ENCODE data around the gene RAB11FIP3.

RAB11FIP3 gene

GRCh38 chr16:554640-555365, 129.4 kb downstream of the RAB11FIP3 start:
- no peak for DNase-seq (ENCODE audit: low spot score)

DNA sequence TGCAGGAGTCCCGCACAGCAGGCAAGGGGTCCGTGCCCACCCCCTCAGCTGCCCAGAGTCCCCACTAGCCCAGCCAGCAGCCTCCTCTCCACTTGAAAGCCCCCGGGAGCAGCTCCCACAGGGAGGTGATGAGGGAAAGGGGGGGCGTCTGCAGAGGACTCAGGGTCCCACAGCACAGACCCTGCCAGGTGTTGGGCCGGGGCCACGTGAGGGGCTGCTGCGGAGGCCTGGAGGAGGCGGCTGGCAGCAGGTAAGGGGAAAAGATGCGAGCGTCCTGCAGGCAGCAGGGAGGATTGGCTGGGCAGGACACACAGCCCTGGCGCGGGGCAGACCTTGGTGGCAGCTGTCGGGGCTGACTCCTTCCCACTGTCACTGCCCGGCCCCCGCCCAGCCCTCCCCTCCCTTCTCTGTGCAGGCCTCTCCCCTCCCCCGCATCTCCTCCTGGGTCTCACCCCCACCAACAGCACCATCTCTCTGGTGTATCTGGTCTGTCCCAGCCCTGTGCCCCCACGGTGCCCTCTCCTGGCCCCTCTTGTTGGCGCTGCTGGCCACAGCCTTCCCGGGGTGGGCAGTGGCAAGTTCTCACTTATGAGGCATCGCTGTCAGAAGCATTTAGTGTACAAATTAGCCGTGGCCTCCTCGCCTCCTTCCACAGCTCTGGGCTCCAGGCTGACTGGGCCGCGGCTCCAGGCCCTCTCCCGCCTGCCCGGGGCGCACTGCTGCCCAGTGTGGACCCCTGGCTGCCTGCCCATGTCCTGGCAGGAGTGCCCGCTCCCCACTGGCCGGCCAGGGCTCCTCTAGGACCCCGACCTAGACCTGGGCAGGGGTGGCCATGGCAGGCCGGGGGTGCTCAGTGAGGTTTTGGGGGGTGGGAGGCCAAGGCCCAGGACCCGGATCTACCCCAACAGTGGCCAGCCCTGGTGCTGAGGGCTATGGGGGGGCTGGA, 130.4 kb downstream of the RAB11FIP3 start:
- DNase-seq (ENCODE audit: low spot score): no peak

DNA sequence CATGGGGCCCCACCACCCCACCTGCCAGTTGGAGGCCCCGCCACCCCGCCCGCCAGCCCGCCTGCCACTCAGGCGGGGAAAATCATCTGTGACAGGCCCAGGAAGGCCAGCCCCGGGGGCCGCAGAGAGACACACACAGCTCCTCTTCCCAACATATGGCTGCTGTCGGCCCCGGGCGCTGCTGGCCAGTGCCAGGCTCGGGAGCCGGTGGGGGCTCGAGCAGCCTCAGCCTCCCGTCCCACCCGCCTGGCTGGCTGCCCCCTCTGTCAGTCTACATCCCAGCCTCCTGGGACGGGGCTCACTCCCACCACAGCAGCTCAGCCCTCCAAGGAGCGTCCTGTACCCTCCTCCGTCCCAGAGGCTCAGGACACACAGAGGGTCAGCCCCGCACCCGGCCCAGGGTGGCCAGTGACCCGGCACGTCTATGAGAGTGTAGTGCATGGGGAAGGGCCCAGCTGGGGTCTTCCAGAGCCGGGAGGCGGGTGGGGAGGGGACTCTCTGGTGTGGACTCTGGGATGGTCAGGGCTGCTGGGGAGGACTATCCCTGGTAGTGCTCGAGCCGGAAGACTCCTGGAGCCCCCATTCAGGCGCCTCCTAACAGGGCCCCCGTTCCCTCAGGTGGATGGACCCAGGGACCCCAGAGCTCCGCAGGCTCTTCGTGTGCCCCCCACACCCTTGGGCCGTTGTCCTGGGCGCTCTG, 131.2 kb downstream of the RAB11FIP3 start:
- DNase-seq (ENCODE audit: low spot score): no peak

DNA sequence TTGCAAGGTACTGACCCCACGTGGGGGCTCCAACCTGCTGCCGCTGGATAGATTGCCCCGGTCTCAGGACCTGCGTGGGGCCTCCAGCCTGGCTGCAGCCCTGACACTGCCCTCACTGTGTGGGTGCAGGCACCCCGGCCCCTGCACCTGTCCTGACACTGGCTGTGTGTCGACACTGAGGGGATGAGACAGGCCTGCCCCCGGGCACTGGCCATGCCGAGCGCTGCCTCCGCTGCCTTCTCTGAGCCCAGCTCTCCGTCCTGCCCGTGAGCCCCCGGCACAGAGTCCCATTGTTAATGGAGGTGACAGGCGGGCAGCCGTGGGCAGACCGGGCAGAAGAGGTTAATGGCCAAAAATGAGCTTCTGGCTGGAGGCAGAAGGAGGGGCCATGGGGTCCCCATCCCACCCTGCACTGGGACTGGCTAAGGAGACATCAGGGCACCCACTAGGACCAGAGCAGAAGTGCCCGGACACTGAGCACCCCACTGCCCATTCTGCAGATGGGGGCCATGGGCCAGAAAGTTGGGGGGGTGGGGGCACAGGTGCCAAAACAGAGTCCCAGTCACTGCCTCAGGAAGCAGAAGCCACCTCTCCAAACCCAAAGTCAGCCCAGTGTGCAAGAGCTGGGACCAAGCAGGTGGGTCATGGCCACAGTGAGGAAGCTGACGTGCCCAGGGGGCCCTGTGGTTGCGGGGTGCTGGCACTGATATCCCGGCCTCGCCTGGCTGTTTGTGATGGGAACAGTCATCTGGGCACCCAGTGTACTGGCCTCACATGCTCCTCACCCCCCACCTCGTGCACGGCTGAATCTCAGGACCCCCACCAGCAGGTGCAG, 132.2 kb downstream of the RAB11FIP3 start:
- DNase-seq (ENCODE audit: low spot score): no peak

DNA sequence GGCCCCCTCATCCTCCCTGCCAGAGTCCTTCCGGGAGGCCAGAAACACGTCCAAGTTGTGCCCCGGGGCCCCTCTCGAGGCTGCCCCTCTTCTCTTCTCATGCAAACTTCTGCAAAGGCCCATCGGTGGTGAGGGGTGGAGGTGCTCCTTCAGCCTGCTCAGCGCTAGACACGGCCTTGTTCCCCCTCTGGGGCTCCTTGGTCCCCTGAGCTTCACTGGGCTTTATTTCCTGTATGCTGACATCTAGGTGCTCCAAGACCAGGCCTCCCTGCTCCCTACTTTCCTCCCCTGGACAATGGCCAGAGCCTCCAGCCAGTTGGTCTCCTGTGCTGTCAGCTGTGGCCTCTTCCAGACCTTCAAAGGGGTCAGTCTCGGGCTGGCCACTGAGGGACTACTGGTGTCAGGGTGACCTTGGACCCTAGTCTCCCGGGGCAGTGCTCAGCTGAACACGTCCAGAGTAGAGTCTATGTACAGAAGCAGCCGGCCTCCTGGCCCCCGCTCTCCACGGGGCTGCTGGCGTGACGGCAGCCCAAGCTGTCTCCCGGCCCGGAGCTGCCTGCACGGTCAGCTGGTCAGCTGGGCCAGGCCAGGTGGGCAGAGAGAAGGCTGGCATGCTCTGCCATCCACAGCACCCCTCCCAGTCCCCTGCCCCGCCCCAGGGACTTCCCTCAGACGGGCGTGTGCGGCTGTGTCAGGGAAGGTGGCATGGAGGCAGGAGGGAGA, 133.0 kb downstream of the RAB11FIP3 start:
- no peak for DNase-seq (ENCODE audit: low spot score)

DNA sequence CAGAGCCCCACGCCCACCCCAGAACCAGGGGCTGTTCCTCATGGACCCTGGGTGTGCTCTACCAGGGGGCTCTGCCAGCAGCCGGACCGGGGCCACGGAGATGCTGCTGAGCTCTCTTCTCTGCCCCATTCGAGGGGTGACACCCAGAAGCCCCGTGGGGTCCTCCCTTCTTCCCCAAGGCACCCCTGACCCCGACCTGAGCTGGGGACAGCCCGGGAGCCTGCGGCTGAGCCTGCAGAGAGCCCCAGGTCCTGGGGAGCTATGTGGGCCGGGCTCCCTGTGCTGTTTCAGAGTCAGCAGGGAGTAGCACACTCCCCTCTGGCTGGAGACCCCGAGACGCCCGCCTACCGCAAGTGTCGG, 133.6 kb downstream of the RAB11FIP3 start:
- no peak for DNase-seq (ENCODE audit: low spot score)

DNA sequence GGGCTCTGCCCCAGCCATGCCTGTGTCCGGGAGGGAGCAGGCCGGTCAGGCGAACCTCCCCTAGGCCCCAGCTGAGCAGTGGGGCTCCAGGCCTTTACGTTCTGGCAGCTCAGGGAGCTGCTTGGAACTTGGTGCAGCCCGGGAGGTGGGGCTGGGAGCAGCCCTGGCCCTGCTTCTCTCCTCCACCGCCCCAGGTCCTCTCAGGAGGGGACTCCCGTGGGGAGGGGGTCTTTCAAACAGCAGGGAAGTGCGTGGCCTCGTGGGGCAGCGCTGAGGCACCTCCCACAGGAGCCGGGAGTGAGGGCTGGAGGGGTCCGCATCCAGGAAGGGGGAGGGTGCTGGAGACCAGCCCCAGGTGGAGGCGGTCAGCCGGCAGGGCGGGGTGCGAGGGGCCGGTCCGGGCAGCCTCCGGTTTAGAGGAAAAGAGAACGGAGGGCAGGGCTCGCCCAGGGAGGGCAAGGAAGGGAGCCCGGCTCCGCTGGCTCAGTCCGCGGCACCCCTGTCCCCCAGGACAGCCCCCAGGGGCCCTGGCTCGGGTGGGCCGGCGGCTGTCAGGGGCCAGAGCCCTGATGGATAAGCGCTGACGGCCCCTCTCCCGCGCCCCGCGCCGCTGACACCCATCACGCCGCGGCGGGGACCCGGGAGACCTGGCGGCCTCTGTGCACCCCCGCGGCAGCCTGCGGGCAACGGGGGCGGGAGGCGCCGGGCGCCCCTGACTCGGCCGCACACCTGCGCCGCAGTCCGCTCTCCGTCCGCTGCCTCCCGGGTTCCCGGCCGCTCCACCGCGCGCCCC, 134.2 kb downstream of the RAB11FIP3 start:
- DNase-seq (ENCODE audit: low spot score): peak; percentile 67

GRCh38 chr16:560204-560700, 134.8 kb downstream of the RAB11FIP3 start, which contains the start of gene PRR35:
PRR35 (plus strand) TSS chr16:560394; CDS start chr16:563295, 2,901 bp downstream.
- peak; percentile 76 for DNase-seq (ENCODE audit: low spot score)

GRCh38 chr16:560701-561412, 135.4 kb downstream of the RAB11FIP3 start:
- DNase-seq (ENCODE audit: low spot score): peak; percentile 69

GRCh38 chr16:561413-561794, 136.0 kb downstream of the RAB11FIP3 start:
- DNase-seq (ENCODE audit: low spot score): no peak

- DNase-seq (ENCODE audit: low spot score): no peak
Measured at GRCh38 chr16:561957-562938, 136.8 kb downstream of the RAB11FIP3 start.

GRCh38 chr16:563072-563644, 137.7 kb downstream of the RAB11FIP3 start:
- no peak for DNase-seq (ENCODE audit: low spot score)

DNA sequence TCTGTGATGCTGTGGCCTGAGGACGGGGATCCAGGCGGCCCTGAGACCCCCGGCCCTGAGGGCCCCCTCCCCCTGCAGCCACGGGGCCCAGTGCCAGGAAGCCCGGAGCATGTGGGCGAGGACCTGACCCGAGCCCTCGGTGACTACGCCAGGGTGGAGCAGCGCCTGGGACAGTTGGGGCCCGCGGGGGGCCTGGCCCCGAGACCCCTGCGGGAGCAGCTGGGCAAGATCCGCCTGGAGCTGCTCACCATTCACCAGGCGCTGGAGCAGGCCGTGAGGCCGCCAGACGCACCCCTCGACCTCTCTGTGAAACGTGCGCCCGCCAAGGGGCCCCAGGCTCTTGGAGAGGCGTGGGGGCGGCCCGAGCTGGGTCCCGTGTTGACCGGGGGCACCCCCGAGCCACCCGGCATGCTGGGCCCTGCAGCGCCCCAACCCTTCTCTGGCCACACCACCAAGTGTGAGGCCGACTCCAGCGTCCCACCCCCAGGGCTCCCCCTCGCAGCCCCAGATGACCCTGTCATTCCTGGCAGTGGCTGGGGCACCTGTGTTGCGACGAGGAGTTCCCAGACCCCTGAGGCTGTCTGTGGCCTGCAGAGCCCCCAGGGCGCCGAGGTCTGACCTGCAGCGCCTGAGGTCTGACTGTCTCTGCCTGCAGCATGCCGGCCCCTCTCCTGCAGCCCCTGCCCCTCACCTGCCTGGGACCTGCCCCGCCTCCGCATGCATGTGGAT, 139.4 kb downstream of the RAB11FIP3 start:
- DNase-seq (ENCODE audit: low spot score): no peak

DNA sequence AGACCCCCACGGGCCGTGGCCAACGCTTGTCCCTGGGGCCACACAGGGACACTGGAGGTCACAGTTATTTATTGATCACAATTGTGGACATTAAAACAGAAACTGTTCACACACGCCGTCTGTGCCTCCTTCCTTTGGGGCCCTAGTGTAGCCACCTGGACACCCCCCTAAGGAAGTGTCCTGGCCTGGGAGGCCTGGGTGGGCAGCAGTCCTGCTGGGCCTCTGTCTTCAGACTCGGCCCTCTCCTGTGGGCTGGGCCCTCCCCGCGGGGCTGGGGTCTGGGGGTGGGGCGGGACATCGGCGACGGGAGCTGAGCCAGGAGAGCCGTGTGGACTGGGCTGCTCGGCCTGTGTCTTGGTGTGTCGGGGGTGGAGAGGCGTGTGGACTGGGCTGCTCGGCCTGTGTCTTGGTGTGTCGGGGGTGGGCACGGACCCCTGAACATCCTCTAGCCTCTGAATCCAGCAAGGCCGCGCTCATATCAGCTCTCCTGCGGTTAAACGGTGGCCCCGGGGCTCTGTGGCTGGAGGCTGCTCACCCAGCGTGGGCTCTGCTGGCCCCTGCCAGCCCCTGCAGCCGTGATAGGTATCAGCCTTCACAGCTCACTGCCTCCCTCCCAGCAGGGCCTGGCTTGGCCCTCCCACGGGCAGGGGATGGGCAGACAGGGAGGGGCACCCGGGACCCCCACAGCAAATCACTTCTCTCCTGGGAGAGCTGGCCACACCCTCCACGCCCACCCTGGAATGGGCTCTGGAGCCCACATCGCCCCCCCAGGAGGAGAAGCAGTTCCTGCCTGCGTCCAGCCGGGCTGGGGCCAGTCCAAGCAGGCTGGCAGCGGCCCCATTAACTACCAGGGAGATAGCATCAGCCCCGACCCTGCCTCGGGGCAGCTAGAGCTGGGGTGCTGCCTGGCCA, 140.2 kb downstream of the RAB11FIP3 start:
- no peak for DNase-seq (ENCODE audit: low spot score)

DNA sequence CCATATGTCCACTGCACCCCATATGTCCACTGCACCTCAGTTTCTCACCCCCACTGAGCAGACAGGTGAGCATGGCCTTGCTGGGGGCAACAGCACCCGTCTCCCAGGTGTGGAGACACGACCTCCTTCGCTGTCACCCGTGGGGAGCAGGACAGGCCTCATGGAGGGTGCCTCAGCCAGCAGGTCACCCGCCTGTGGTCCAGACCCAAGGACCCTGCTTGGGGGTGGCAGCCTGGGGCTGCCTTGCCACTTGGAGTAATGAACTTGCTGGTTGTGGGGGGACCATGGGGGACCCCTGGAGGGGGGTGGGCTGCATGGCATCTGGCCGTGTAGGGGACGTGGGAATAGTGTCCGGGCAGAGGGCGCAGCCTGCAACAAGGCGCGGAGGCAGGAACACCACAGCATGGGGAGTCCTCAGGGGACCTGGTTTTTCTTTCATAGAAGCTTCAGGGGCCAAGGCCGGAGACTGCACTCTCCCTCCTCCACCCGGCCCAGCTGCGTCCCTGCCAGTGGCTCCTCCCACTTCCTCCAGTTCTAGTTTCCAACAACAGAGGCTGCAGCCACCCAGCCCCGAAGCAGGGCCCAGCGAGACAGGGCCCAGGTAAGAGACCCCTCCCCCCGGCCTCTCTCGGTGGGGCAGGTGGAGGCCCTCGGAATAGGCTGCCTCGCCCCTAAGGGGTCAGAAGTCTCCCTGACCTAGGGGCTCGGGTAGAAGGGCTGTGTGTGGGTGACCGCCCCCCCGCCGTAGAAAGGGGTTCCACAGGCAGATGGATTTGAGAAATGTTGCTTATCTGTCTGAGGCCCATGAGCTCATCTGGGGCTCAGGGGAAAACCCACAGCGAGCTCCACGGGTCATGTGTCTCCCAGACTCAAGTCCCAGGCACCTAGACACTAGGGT, 141.3 kb downstream of the RAB11FIP3 start, which contains the start of gene NHLRC4:
Gene NHLRC4 (plus strand): TSS at position 531 of the 898 bp plus-strand sequence. CDS start 1,043 bp downstream, outside the sequence.
- DNase-seq (ENCODE audit: low spot score): peak; percentile 88

All from iPS-NIHi11 (cell line).